ENCODE measurements around the gene NR2C2AP.
A peak's percentile ranks its signal among the peaks of the same experiment; 100 is the strongest.
"Not testable (repeated sequence)": the region's sequence is repeated elsewhere in the genome, so short reads cannot be mapped to it uniquely, and the experiment has no call there.

NR2C2AP gene

GRCh38 chr19:19203012-19203856 is at the start of gene NR2C2AP:
NR2C2AP (minus strand) TSS chr19:19203414; CDS start chr19:19203060, 354 bp downstream.
- peak; percentile 93 for DNase-seq (ENCODE audit: low read depth)

GRCh38 chr19:19250196-19250801 is 47.1 kb upstream of the NR2C2AP start:
- no peak for DNase-seq (ENCODE audit: low read depth)

- DNase-seq (ENCODE audit: low read depth), result no peak
These were observed 37.3 kb upstream of the NR2C2AP start for GRCh38 chr19:19240476-19240875.

GRCh38 chr19:19239675-19240074 is 36.5 kb upstream of the NR2C2AP start:
- no peak for DNase-seq (ENCODE audit: low read depth)

GRCh38 chr19:19238126-19238894 is 35.1 kb upstream of the NR2C2AP start:
- no peak for DNase-seq (ENCODE audit: low read depth)

GRCh38 chr19:19236173-19236572 is 33.0 kb upstream of the NR2C2AP start:
- DNase-seq (ENCODE audit: low read depth), result no peak

GRCh38 chr19:19234220-19234816 is 31.1 kb upstream of the NR2C2AP start:
- DNase-seq (ENCODE audit: low read depth), result no peak

GRCh38 chr19:19232261-19232721 is 29.1 kb upstream of the NR2C2AP start:
- no peak for DNase-seq (ENCODE audit: low read depth)

- DNase-seq (ENCODE audit: low read depth), result no peak
These were observed 27.8 kb upstream of the NR2C2AP start for GRCh38 chr19:19230999-19231398.

GRCh38 chr19:19229701-19230100 is 26.5 kb upstream of the NR2C2AP start:
- DNase-seq (ENCODE audit: low read depth), result no peak

- DNase-seq (ENCODE audit: low read depth), result no peak
These were observed 24.0 kb upstream of the NR2C2AP start for GRCh38 chr19:19227217-19227616.

- DNase-seq (ENCODE audit: low read depth), result no peak
These were observed 23.4 kb upstream of the NR2C2AP start for GRCh38 chr19:19226663-19227062.

- no peak for DNase-seq (ENCODE audit: low read depth)
These were observed 23.0 kb upstream of the NR2C2AP start for GRCh38 chr19:19226204-19226603.

- DNase-seq (ENCODE audit: low read depth), result peak; percentile 77
These were observed 21.8 kb upstream of the NR2C2AP start for GRCh38 chr19:19224852-19225494.

- no peak for DNase-seq (ENCODE audit: low read depth)
These were observed 21.1 kb upstream of the NR2C2AP start for GRCh38 chr19:19224150-19224851.

GRCh38 chr19:19223636-19224035 is 20.4 kb upstream of the NR2C2AP start:
- DNase-seq (ENCODE audit: low read depth), result no peak

GRCh38 chr19:19223060-19223459 is 19.8 kb upstream of the NR2C2AP start:
- no peak for DNase-seq (ENCODE audit: low read depth)

- not testable (repeated sequence) for DNase-seq (ENCODE audit: low read depth)
These were observed 17.8 kb upstream of the NR2C2AP start for GRCh38 chr19:19221000-19221399.

GRCh38 chr19:19218911-19219310 is 15.7 kb upstream of the NR2C2AP start:
- DNase-seq (ENCODE audit: low read depth), result no peak

GRCh38 chr19:19217099-19217498 is 13.9 kb upstream of the NR2C2AP start:
- peak; percentile 12 for DNase-seq (ENCODE audit: low read depth)

- DNase-seq (ENCODE audit: low read depth), result no peak
These were observed 12.6 kb upstream of the NR2C2AP start for GRCh38 chr19:19215792-19216191.

All from EH (cell line).